HepG2 (cell line): Measurements from ENCODE around the gene GRID1. TPM values are rescaled to one million over a fixed set of nuclear protein-coding genes. Genes with fewer than 3 reads are reported as not detected.
"Not testable (repeated sequence)": the region's sequence is repeated elsewhere in the genome, so short reads cannot be mapped to it uniquely, and the experiment has no call there.

Experiments used
- ATAC-seq: fragments of 200-7000 bp; cut with Tn5 transposase; 3 replicates; pipeline ENCODE4 v1.9.1; 2020; ENCODE audit warnings: mild to moderate bottlenecking, moderate library complexity
- BruUV-seq: library from RNA; stranded (reverse); fragments of 400-500 nt; replicated peaks from 2 replicates; lab custom pipeline; 2021; lab: Mats Ljungman, UMichigan
- CTCF ChIA-PET: fragments of 300-600 bp; formaldehyde crosslinking; extraction: SDS; loops from one replicate; lab custom pipeline; 2021; ENCODE audit warnings: low total read pairs, inconsistent platforms, low intra/inter-chr PET ratio; lab: Yijun Ruan, JAX
- POLR2A ChIA-PET: fragments of 350-600 bp; sonication (Branson Sonifier 250); formaldehyde crosslinking; loops from one replicate; lab custom pipeline; 2020; ENCODE audit warnings: antibody characterized with exemption, inconsistent platforms; lab: Yijun Ruan, JAX
- DNase-seq: peaks from one replicate; pipeline ENCODE4 v3.0.0-alpha.2; 2015; ENCODE audit warnings: low spot score
- FAIRE-seq: peaks from 3 replicates; lab custom pipeline; 2011; peaks lifted over from hg19 to GRCh38; lab: Jason Lieb, UNC
- H2AFZ ChIP-seq: one replicate; pipeline ENCODE4 v1.6.1; 2011; ENCODE audit warnings: low read length, inconsistent platforms
- H3K27ac ChIP-seq: fragments of 300-600 bp; 3 replicates; pipeline ENCODE4 v1.8.0; 2011; ENCODE audit warnings: mixed run types, mild to moderate bottlenecking, mixed read lengths, low read length, inconsistent platforms; ENCODE audit not compliant: insufficient read depth; ENCODE audit errors: extremely low read length
- H3K27me3 ChIP-seq, 2 experiments: fragments of 200-600 bp in 1 of 2; 2 replicates in 1 of 2; 3 replicates in 1 of 2; pipeline versions ENCODE4 v1.6.0 to v1.8.0; 2011; ENCODE audit warnings: low read length in 2 of 2, mild to moderate bottlenecking in 2 of 2, moderate library complexity in 2 of 2, inconsistent platforms in 1 of 2; ENCODE audit not compliant: insufficient read depth in 2 of 2, control insufficient read depth in 1 of 2
- H3K36me3 ChIP-seq, 2 experiments: fragments of 200-600 bp in 1 of 2; replicated peaks in 1 of 2; 2 replicates in 1 of 2; 3 replicates in 1 of 2; pipeline versions ENCODE4 v1.5.1 to v1.8.0; 2011; ENCODE audit warnings: low read length in 2 of 2, inconsistent platforms in 1 of 2; ENCODE audit not compliant: insufficient read depth in 2 of 2, control insufficient read depth in 1 of 2
- H3K4me1 ChIP-seq: 2 replicates; pipeline ENCODE4 v1.5.1; 2012; ENCODE audit warnings: low read length, inconsistent platforms; ENCODE audit not compliant: insufficient read depth
- H3K4me2 ChIP-seq: 2 replicates; pipeline ENCODE4 v1.6.0; 2011; ENCODE audit warnings: low read depth, low read length, inconsistent platforms
- H3K4me3 ChIP-seq, 3 experiments: fragments of 200-600 bp in 1 of 3; sonication (generic), shearing (Covaris generic) in 1 of 3; replicated peaks in 1 of 3; 2 replicates each; pipeline ENCODE4 v1.5.1; 2011 to 2016; ENCODE audit warnings: low read length in 3 of 3, inconsistent platforms in 2 of 3, low read depth in 2 of 3, mild to moderate bottlenecking in 2 of 3, control low read depth in 1 of 3, mixed read lengths in 1 of 3; ENCODE audit not compliant: insufficient read depth in 1 of 3
- H3K79me2 ChIP-seq: one replicate; pipeline ENCODE4 v1.6.1; 2011; ENCODE audit warnings: low read length, inconsistent platforms; ENCODE audit not compliant: insufficient read depth
- H3K9ac ChIP-seq: 2 replicates; pipeline ENCODE4 v1.6.0; 2011; ENCODE audit warnings: mild to moderate bottlenecking, low read depth, low read length, inconsistent platforms; ENCODE audit not compliant: insufficient read depth
- H3K9me3 ChIP-seq: 2 replicates; pipeline ENCODE4 v1.5.1; 2012; ENCODE audit warnings: mild to moderate bottlenecking, low read length
- H4K20me1 ChIP-seq: 2 replicates; pipeline ENCODE4 v1.6.0; 2011; ENCODE audit warnings: inconsistent platforms, mild to moderate bottlenecking, low read length, moderate library complexity; ENCODE audit not compliant: insufficient read depth
- ATF1 ChIP-seq: IDR thresholded peaks from 2 replicates; pipeline ENCODE4 v1.6.1; 2016; ENCODE audit warnings: mild to moderate bottlenecking, control low read depth
- CHCHD3 ChIP-seq: sonication (generic); formaldehyde crosslinking; IDR thresholded peaks from 2 replicates; pipeline ENCODE4 v1.8.0; 2022; ENCODE audit warnings: mild to moderate bottlenecking, missing genetic modification reagents, moderate library complexity
- ELF1 ChIP-seq: sonication (generic); formaldehyde crosslinking; IDR thresholded peaks from 2 replicates; pipeline ENCODE4 v1.4.0; 2020; ENCODE audit warnings: missing genetic modification reagents
- IRX3 ChIP-seq: sonication (generic); formaldehyde crosslinking; IDR thresholded peaks from 2 replicates; pipeline ENCODE4 v1.8.1; 2023; ENCODE audit warnings: mild to moderate bottlenecking, low read depth, missing genetic modification reagents, borderline replicate concordance
- JARID2 ChIP-seq: sonication (generic); formaldehyde crosslinking; IDR thresholded peaks from 2 replicates; pipeline ENCODE4 v1.8.1; 2023; ENCODE audit warnings: missing genetic modification reagents, inconsistent platforms; ENCODE audit not compliant: insufficient replicate concordance
- MNT ChIP-seq: fragments of 450-650 bp; IDR thresholded peaks from 2 replicates; pipeline ENCODE4 v1.6.1; 2016
- TGIF2 ChIP-seq: IDR thresholded peaks from 2 replicates; pipeline ENCODE4 v1.6.1; 2016; ENCODE audit warnings: control low read depth, missing compliant biosample characterization
- ZNF20 ChIP-seq: sonication (generic); formaldehyde crosslinking; IDR thresholded peaks from 2 replicates; pipeline ENCODE4 v1.4.0; 2020; ENCODE audit warnings: mild to moderate bottlenecking, moderate library complexity, missing genetic modification reagents
- WGBS: methylation state at CpG from one replicate; pipeline ENCODE4 v1.1.6; 2017; ENCODE audit warnings: low lambda C conversion rate; 5-methylcytosine and 5-hydroxymethylcytosine counted together
- in situ Hi-C: cut with HindIII; loops from 2 replicates; pipeline ENCODE4 v1.10.0; 2017; ENCODE audit warnings: low pct_unique_long_range_greater_than_20kb; ENCODE audit not compliant: extremely low pct_ligation_motif_present
- intact Hi-C: fragments of 100-400 bp; cut with micrococcal nuclease; formaldehyde crosslinking; loops from one replicate; pipeline ENCODE4 v1.10.0; 2022; ENCODE audit not compliant: unreplicated experiment
- polyA plus RNA-seq, 8 experiments: library from polyadenylated mRNA; depleted of rRNA in 3 of 8; stranded (reverse) in 7 of 8; unstranded in 1 of 8; fragments of >200 nt; fragmentation: Illumina TruSeq in 4 of 8; extraction: Trizol in 4 of 8; gene quantifications; 2 replicates each; pipeline versions ENCODE4 v1.2.1 to v1.2.3, GENCODE V29; 2011 to 2016; ENCODE audit warnings: low read depth in 4 of 8, missing spikeins in 1 of 8, mixed read lengths in 1 of 8; ENCODE audit not compliant: insufficient read depth in 1 of 8
- total RNA-seq, 5 experiments: library from RNA; depleted of rRNA; stranded (reverse); fragments of >200 nt; fragmentation: Illumina TruSeq; extraction: Trizol; gene quantifications; 2 replicates each; pipeline ENCODE4 v1.2.3, GENCODE V29; 2016; ENCODE audit warnings: low read depth in 1 of 5

GRID1 gene
- total and polyA plus RNA-seq, 2 of the 13 experiments (the other 11 are each of a cell fraction or from before 2014, with no cell fraction given): 0.05 TPM; not detected in 1

GRCh38 chr10:86243651-86244155 lies 122.9 kb downstream of the GRID1 start:
- intact Hi-C loops: no loop called here
- TF ChIP-seq ZNF20: no peak
- peak; percentile 95 for TF ChIP-seq MNT
- Histone ChIP-seq H3K9me3 (no peaks in the 10 kb centered on the region), H3K4me2 (no peak overlapping the region), H4K20me1 (no peaks in the 10 kb centered on the region), H3K36me3 (no peaks in the 10 kb centered on the region), H3K4me1 (no peaks in the 10 kb centered on the region), H2AFZ (no peak overlapping the region), H3K79me2 (no peaks in the 10 kb centered on the region), H3K27me3 (no peaks in the 10 kb centered on the region; a peak in 1 of 5 replicates), H3K27ac (no peak overlapping the region), H3K9ac (no peak overlapping the region), H3K4me3 (no peak overlapping the region)
- 16% methylated on average over 5 of the region's 10 CpGs for WGBS
- ChIA-PET CTCF (no interaction called here), POLR2A (no interaction called here)
- ATAC-seq (no peak), FAIRE-seq (no peak), DNase-seq (no peak)
- no TSS peak for BruUV-seq
- in situ Hi-C loops: no loop called here

DNA sequence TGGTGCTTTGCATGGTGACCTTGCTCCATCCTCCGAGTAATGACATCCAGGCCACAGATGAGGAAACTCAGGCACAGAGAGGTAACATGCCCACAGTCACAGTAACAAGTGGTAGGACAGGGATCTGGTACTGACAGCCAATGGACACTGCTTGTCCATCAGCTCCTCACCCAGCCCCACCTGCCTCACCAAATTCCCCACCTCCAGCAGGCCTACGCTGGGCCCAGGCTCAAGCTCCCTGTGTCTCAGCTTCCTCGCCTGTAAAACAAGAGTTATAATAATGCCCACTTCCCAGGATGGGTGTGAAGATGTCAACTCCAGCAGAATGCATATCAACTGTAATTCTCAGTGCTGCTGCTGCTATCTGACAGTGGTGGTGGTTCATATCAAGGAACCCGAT lies 123.8 kb downstream of the GRID1 start:
- no peak overlapping the region for H3K27ac ChIP-seq
- ChIA-PET CTCF (no interaction called here), POLR2A (no interaction called here)
- BruUV-seq: no TSS peak
- no peaks in the 10 kb centered on the region for H3K4me1 ChIP-seq
- H3K9ac ChIP-seq: no peak overlapping the region
- intact Hi-C loops: no loop called here
- no peaks in the 10 kb centered on the region for H3K36me3 ChIP-seq
- H4K20me1 ChIP-seq: no peaks in the 10 kb centered on the region
- DNase-seq (no peak), ATAC-seq (no peak), FAIRE-seq (no peak)
- H3K4me3 ChIP-seq: no peak overlapping the region
- H3K27me3 ChIP-seq: no peaks in the 10 kb centered on the region; a peak in 1 of 5 replicates
- no peak overlapping the region for H2AFZ ChIP-seq
- TF ChIP-seq TGIF2 (CRISPR knock-in tag): no peak
- no peak for TF ChIP-seq ELF1 (CRISPR knock-in tag)
- no peak for TF ChIP-seq CHCHD3
- TF ChIP-seq JARID2 (CRISPR knock-in tag): no peak
- TF ChIP-seq IRX3 (CRISPR knock-in tag): no peak
- no peak for TF ChIP-seq ATF1 (CRISPR knock-in tag)
- 29% methylated on average over 4 of the region's 4 CpGs for WGBS
- in situ Hi-C loops: no loop called here
- H3K9me3 ChIP-seq: no peaks in the 10 kb centered on the region
- H3K4me2 ChIP-seq: no peak overlapping the region
- no peaks in the 10 kb centered on the region for H3K79me2 ChIP-seq

DNA sequence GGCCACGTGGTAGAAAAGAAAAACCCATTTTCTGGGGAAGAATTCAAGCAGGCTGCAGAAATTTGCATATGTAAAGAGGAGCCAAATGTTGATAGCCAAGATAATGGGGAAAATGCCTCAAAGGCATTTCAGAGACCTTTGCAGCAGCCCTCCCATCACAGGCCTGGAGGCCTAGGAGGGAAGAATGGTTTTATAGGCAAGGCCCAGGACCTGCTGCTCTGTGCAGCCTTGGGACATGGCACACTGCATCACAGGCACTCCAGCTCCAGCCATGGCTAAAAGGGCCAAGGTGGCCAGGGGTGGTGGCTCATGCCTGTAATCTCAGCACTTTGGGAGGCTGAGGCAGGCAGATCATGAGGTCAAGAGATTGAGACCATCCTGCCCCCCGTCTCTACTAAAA lies 128.5 kb downstream of the GRID1 start:
- H3K79me2 ChIP-seq, CTCF ChIA-PET, H3K27ac ChIP-seq, in situ Hi-C loops, H2AFZ ChIP-seq, H3K36me3 ChIP-seq, H3K4me3 ChIP-seq, H4K20me1 ChIP-seq, POLR2A ChIA-PET, BruUV-seq, FAIRE-seq, H3K9me3 ChIP-seq, H3K4me1 ChIP-seq, DNase-seq, H3K4me2 ChIP-seq, H3K9ac ChIP-seq, ATAC-seq, intact Hi-C loops: not testable (repeated sequence)
- H3K27me3 ChIP-seq: peaks cover 4 to 13% of the 10 kb centered on the region in 2 experiments; a peak in 4 of 5 replicates
- 0% methylated on average over 2 of the region's 2 CpGs for WGBS
